Esophagus muscularis mucosa (tissue), 4 donors: ENCODE data around the gene SETD2. TPM values are rescaled to one million over a fixed set of nuclear protein-coding genes. Genes with fewer than 3 reads are reported as not detected.
A peak's percentile ranks its signal among the peaks of the same experiment; 100 is the strongest.

Experiments
- DNase-seq: peaks from one replicate; pipeline ENCODE4 v3.0.0-alpha.2; 2017; ENCODE audit errors: extremely low spot score
- H3K27ac ChIP-seq, 4 donors: fragments of 200-600 bp; sonication (generic); replicated peaks in 1 of 4; 1 replicate in 3 of 4; 2 replicates in 1 of 4; pipeline ENCODE4 v1.5.1; 2016 to 2019; ENCODE audit warnings: mild to moderate bottlenecking in 1 of 4
- H3K27me3 ChIP-seq, 4 donors: fragments of 200-600 bp; sonication (generic); one replicate each; pipeline versions ENCODE4 v1.5.1 to v1.6.0; 2016 to 2019
- H3K36me3 ChIP-seq, 4 donors: fragments of 200-600 bp; sonication (generic); one replicate each; pipeline ENCODE4 v1.5.1; 2016 to 2019
- H3K4me1 ChIP-seq, 4 donors: fragments of 200-600 bp; sonication (generic); one replicate each; pipeline ENCODE4 v1.5.1; 2016 to 2019
- H3K4me3 ChIP-seq, 4 donors: fragments of 200-600 bp; sonication (generic); 1 replicate in 2 of 4; 2 replicates in 2 of 4; pipeline ENCODE4 v1.5.1; 2016 to 2019; ENCODE audit warnings: mild to moderate bottlenecking in 4 of 4, moderate library complexity in 1 of 4
- H3K9me3 ChIP-seq, 4 donors: fragments of 200-600 bp; sonication (generic); 1 replicate in 3 of 4; 2 replicates in 1 of 4; pipeline ENCODE4 v1.5.1; 2016 to 2019
- CTCF ChIP-seq, 3 experiments: fragments of 200-600 bp in 2 of 3; fragments of 450-650 bp in 1 of 3; sonication (generic) in 2 of 3; IDR thresholded peaks; one replicate each; pipeline ENCODE4 v1.5.1; 2017 to 2019; ENCODE audit warnings: antibody characterized with exemption in 3 of 3, mild to moderate bottlenecking in 2 of 3, moderate library complexity in 1 of 3
- EP300 ChIP-seq: sonication (generic); formaldehyde crosslinking; IDR thresholded peaks from one replicate; pipeline ENCODE4 v1.6.1; 2017; ENCODE audit warnings: antibody characterized with exemption
- POLR2A ChIP-seq: fragments of 450-650 bp; IDR thresholded peaks from one replicate; pipeline ENCODE4 v1.6.1; 2017; ENCODE audit warnings: antibody characterized with exemption, moderate library complexity, mild to moderate bottlenecking, low read depth
- POLR2AphosphoS5 ChIP-seq, 2 donors: sonication (generic); formaldehyde crosslinking; IDR thresholded peaks; one replicate each; pipeline ENCODE4 v1.6.1; 2017; ENCODE audit warnings: antibody characterized with exemption in 2 of 2
- WGBS: methylation state at CpG from one replicate; pipeline ENCODE4 v1.1.5; 2018; 5-methylcytosine and 5-hydroxymethylcytosine counted together
- intact Hi-C: fragments of 100-400 bp; cut with DNase I; formaldehyde crosslinking; loops from one replicate; pipeline ENCODE4 v1.15.1; 2023
- total RNA-seq, 4 donors: library from RNA; depleted of rRNA; stranded (reverse); fragments of >200 nt; gene quantifications; one replicate each; pipeline versions ENCODE4 v1.1.0 to v1.2.1, GENCODE V29; 2016

Gene SETD2
- total RNA-seq, 4 donors from 2014 or later: 52.2 to 66.4 (median 56.8) TPM

DNA sequence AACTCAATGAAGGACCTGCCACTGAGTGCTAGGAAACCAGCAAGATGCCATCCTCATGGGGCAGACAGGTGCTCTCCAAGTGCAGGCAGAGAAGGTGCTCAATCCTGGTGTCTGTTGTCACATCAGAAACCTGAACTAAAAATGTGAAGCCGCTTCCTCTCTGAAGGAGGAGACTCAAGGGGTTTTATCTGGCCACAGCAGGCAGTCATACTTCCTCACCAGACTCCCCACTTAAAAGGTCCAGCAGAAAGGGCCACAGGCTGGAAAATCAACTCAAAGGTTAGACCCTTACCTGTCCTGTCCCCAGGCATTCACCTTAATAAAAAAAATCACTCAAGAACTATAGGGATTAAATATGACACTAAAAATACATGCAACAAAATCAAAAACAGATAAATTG lies 192.2 kb downstream of the SETD2 start:
- H3K27me3 ChIP-seq: no peaks in the 10 kb centered on the region
- DNase-seq: no peak
- peaks cover 71 to 85% (median 83%) of the 10 kb centered on the region in 4 donors for H3K4me1 ChIP-seq
- intact Hi-C loops: no loop called here
- H3K4me3 ChIP-seq: no peak overlapping the region
- no peaks in the 10 kb centered on the region for H3K9me3 ChIP-seq
- H3K27ac ChIP-seq: peak overlapping the region in 3 of 4 donors; percentile 58 to 71 (median 61)
- no peak for TF ChIP-seq CTCF (IDR thresholded peaks at IDR 0.05)
- no peak for TF ChIP-seq EP300
- no peak for TF ChIP-seq POLR2AphosphoS5 (IDR thresholded peaks at IDR 0.05)
- no peak for TF ChIP-seq POLR2A
- peaks cover 0 to 5% (median 0%) of the 10 kb centered on the region in 4 donors for H3K36me3 ChIP-seq
- WGBS: 88% methylated on average over 1 of the region's 1 CpG

DNA sequence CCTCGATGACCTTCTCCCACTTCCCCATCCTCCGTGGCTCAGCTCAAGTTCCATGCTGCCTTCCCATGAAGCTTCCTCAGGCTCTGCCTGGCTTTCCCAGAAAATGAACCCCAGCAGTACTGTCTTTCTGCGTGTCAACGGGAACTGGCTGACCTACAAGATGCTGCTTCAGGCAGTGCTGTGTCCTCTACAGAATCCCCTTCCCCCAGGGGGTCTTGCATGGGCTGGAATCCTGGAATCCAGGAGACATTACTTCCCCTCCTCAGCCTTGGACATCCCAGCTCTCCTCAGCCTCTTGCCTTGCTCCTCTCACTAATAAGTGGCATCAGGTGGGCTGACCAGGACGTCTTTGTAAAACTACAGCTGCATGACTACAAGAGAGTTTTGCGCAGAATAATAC lies 192.8 kb downstream of the SETD2 start:
- Histone ChIP-seq H3K27ac (peak overlapping the region; percentile 37 to 71 (median 60)), H3K4me3 (no peak overlapping the region), H3K9me3 (no peaks in the 10 kb centered on the region), H3K36me3 (peaks cover 0 to 5% (median 0%) of the 10 kb centered on the region in 4 donors), H3K27me3 (no peaks in the 10 kb centered on the region), H3K4me1 (peaks cover 73 to 91% (median 89%) of the 10 kb centered on the region in 4 donors)
- DNase-seq: no peak
- intact Hi-C loops: no loop called here
- no peak for TF ChIP-seq POLR2AphosphoS5 (IDR thresholded peaks at IDR 0.05)
- TF ChIP-seq POLR2A: no peak
- no peak for TF ChIP-seq EP300
- no peak for TF ChIP-seq CTCF (IDR thresholded peaks at IDR 0.05)
- 34% methylated on average over 6 of the region's 6 CpGs for WGBS

DNA sequence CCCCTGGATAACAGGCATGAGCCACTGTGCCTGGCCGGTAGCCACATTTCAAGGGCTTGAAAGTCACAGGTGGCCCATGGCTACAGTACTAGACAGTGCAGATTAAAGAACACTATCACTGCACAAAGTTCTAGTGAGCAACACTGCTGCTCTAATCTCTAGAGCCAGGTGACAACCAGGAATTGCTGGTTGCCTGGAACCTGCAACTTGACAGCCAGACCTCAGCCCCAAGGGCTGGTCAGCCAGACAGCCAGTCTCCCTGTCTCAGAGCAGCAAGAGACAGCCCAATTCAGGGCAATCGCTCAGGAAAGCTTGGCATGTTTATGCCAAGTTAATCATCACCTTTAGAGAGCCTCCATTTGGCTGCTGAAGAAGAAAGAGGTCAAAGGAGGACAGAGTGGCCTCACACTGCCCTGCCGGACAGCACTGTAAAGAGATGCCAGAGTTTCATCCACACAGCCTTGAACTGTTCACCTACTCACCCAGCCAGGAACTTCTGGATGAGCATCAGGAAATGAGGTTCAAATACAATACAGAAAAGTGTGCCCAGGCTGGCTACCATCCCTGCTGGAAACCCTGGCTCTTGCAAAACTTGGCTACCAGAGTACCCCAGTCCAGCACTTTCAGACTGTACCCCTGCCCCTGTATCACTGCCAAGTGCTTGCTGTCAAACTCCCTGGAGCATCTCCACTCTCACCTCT lies 193.4 kb downstream of the SETD2 start:
- Histone ChIP-seq H3K36me3 (peaks cover 0 to 5% (median 4%) of the 10 kb centered on the region in 4 donors), H3K27ac (peak overlapping the region; percentile 37 to 71 (median 60)), H3K4me3 (no peak overlapping the region), H3K27me3 (no peaks in the 10 kb centered on the region), H3K4me1 (peaks cover 69 to 91% (median 90%) of the 10 kb centered on the region in 4 donors), H3K9me3 (no peaks in the 10 kb centered on the region)
- 33% methylated on average over 2 of the region's 3 CpGs for WGBS
- TF ChIP-seq POLR2AphosphoS5 (IDR thresholded peaks at IDR 0.05) (peak; percentile 55 to 69), EP300 (no peak)
- intact Hi-C loops: no loop called here
- no peak for DNase-seq

DNA sequence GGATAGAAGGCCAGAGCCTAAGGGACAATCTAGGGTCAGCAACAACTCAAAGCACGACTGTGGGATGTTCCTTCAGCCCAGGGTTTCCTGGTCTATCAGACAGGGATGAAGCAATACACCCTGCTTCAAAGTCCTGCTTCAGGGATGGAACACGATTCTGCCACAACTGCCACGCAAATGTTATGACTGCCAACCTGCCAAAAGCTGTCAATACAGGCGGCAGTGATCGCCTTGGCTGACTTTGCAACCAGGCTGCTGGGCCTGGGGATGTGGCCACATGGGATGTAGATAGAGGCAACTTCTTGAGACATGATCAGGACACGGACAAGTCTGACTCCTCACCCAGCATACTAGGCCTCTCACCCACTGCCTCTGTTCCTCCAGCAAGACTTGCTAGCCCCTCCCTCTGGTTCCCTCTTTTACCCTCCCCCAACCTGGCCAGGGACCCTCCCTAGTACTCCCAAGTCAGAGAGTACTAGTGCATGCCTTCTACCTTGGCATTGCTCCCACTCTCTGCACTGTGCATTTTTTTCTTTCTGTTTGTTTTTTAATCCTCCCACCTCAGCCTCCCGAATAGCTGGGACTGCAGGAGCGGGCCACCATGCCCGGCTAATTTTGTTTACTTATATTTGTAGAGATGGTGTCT lies 195.0 kb downstream of the SETD2 start:
- Histone ChIP-seq H3K9me3 (no peaks in the 10 kb centered on the region), H3K36me3 (peaks cover 0 to 10% (median 5%) of the 10 kb centered on the region in 4 donors), H3K4me3 (no peak overlapping the region), H3K27me3 (no peaks in the 10 kb centered on the region), H3K4me1 (peaks cover 65 to 84% (median 82%) of the 10 kb centered on the region in 4 donors), H3K27ac (peak overlapping the region in 3 of 4 donors; percentile 6 to 61 (median 58))
- intact Hi-C loops: no loop called here
- TF ChIP-seq CTCF (IDR thresholded peaks at IDR 0.05) (no peak), EP300 (no peak), POLR2AphosphoS5 (IDR thresholded peaks at IDR 0.05) (no peak), POLR2A (no peak)
- 64% methylated on average over 6 of the region's 9 CpGs for WGBS
- DNase-seq: no peak

- H3K36me3 ChIP-seq: peaks cover 0 to 10% (median 4%) of the 10 kb centered on the region in 4 donors
- TF ChIP-seq POLR2AphosphoS5 (IDR thresholded peaks at IDR 0.05): no peak
- TF ChIP-seq EP300: no peak
- TF ChIP-seq POLR2A: no peak
- no peak for TF ChIP-seq CTCF (IDR thresholded peaks at IDR 0.05)
- no peaks in the 10 kb centered on the region for H3K9me3 ChIP-seq
- H3K27ac ChIP-seq: no peak overlapping the region
- intact Hi-C loops: no loop called here
- no peak for DNase-seq
- WGBS: 91% methylated on average over 5 of the region's 5 CpGs
- H3K27me3 ChIP-seq: no peaks in the 10 kb centered on the region
- peaks cover 63 to 78% (median 78%) of the 10 kb centered on the region in 4 donors for H3K4me1 ChIP-seq
- H3K4me3 ChIP-seq: no peak overlapping the region
Observed at GRCh38 chr3:46966811-46967210, 197.1 kb downstream of the SETD2 start.
